ENCODE data around the gene PTGR2.
"Not testable (repeated sequence)": the region's sequence is repeated elsewhere in the genome, so short reads cannot be mapped to it uniquely, and the experiment has no call there.

Gene PTGR2

GRCh38 chr14:73884438-73885190 lies 33.0 kb downstream of the PTGR2 start:
- Histone ChIP-seq H3K9me3 (ENCODE audit: control insufficient read depth in 2 of 2, low read length in 2 of 2) (no peaks in the 10 kb centered on the region), H3K36me3 (ENCODE audit: control insufficient read depth in 2 of 2, insufficient read depth in 2 of 2, low read length in 2 of 2) (no peaks in the 10 kb centered on the region), H3K27ac (ENCODE audit: low read depth in 2 of 2, low read length in 2 of 2) (no peak overlapping the region), H3K9ac (ENCODE audit: low read depth in 1 of 2, low read length in 2 of 2) (no peak overlapping the region), H3K4me1 (ENCODE audit: control insufficient read depth in 2 of 2, insufficient read depth in 2 of 2, low read length in 2 of 2) (peaks cover 14 to 19% of the 10 kb centered on the region in 2 donors), H3K27me3 (ENCODE audit: control insufficient read depth in 2 of 2, insufficient read depth in 2 of 2, low read length in 2 of 2) (no peaks in the 10 kb centered on the region), H3K4me3 (ENCODE audit: low read length in 2 of 2) (no peak overlapping the region)

GRCh38 chr14:73886449-73887317 lies 35.1 kb downstream of the PTGR2 start, which contains the start of gene ZNF410:
Gene ZNF410 (plus strand): TSS chr14:73886859. CDS start chr14:73892176, 5,317 bp downstream.
- Histone ChIP-seq H3K4me3 (ENCODE audit: low read length in 2 of 2) (peak within 1 kb of the TSS; percentile 68 to 96), H3K9ac (ENCODE audit: low read depth in 1 of 2, low read length in 2 of 2) (peak within 1 kb of the TSS; percentile 78 to 97), H3K4me1 (ENCODE audit: control insufficient read depth in 2 of 2, insufficient read depth in 2 of 2, low read length in 2 of 2) (peaks cover 14 to 19% of the 10 kb centered on the region in 2 donors), H3K27ac (ENCODE audit: low read depth in 2 of 2, low read length in 2 of 2) (peak within 1 kb of the TSS; percentile 85 to 92), H3K36me3 (ENCODE audit: control insufficient read depth in 2 of 2, insufficient read depth in 2 of 2, low read length in 2 of 2) (peaks cover 0 to 2% of the 10 kb centered on the region in 2 donors), H3K9me3 (ENCODE audit: control insufficient read depth in 2 of 2, low read length in 2 of 2) (no peaks in the 10 kb centered on the region), H3K27me3 (ENCODE audit: control insufficient read depth in 2 of 2, insufficient read depth in 2 of 2, low read length in 2 of 2) (no peaks in the 10 kb centered on the region)

- Histone ChIP-seq H3K27ac (ENCODE audit: low read depth in 2 of 2, low read length in 2 of 2) (peak overlapping the region; percentile 85 to 92), H3K36me3 (ENCODE audit: control insufficient read depth in 2 of 2, insufficient read depth in 2 of 2, low read length in 2 of 2) (peaks cover 2 to 6% of the 10 kb centered on the region in 2 donors), H3K4me1 (ENCODE audit: control insufficient read depth in 2 of 2, insufficient read depth in 2 of 2, low read length in 2 of 2) (peaks cover 14 to 19% of the 10 kb centered on the region in 2 donors), H3K4me3 (ENCODE audit: low read length in 2 of 2) (peak overlapping the region; percentile 68 to 96), H3K27me3 (ENCODE audit: control insufficient read depth in 2 of 2, insufficient read depth in 2 of 2, low read length in 2 of 2) (no peaks in the 10 kb centered on the region), H3K9ac (ENCODE audit: low read depth in 1 of 2, low read length in 2 of 2) (peak overlapping the region; percentile 78 to 97), H3K9me3 (ENCODE audit: control insufficient read depth in 2 of 2, low read length in 2 of 2) (no peaks in the 10 kb centered on the region)
Observed at GRCh38 chr14:73887318-73887616, 35.6 kb downstream of the PTGR2 start.

- Histone ChIP-seq H3K9me3 (ENCODE audit: control insufficient read depth in 2 of 2, low read length in 2 of 2) (no peaks in the 10 kb centered on the region), H3K27ac (ENCODE audit: low read depth in 2 of 2, low read length in 2 of 2) (no peak overlapping the region), H3K4me1 (ENCODE audit: control insufficient read depth in 2 of 2, insufficient read depth in 2 of 2, low read length in 2 of 2) (peaks cover 14 to 19% of the 10 kb centered on the region in 2 donors), H3K36me3 (ENCODE audit: control insufficient read depth in 2 of 2, insufficient read depth in 2 of 2, low read length in 2 of 2) (peaks cover 4 to 6% of the 10 kb centered on the region in 2 donors), H3K27me3 (ENCODE audit: control insufficient read depth in 2 of 2, insufficient read depth in 2 of 2, low read length in 2 of 2) (no peaks in the 10 kb centered on the region), H3K9ac (ENCODE audit: low read depth in 1 of 2, low read length in 2 of 2) (peak overlapping the region; percentile 78 to 97), H3K4me3 (ENCODE audit: low read length in 2 of 2) (peak overlapping the region; percentile 68 to 96)
Observed at GRCh38 chr14:73887694-73888459, 36.2 kb downstream of the PTGR2 start.

GRCh38 chr14:73888460-73888725 lies 36.8 kb downstream of the PTGR2 start:
- no peak overlapping the region for H3K9ac ChIP-seq (ENCODE audit: low read depth in 1 of 2, low read length in 2 of 2)

GRCh38 chr14:73888971-73889370 lies 37.3 kb downstream of the PTGR2 start:
- no peaks in the 10 kb centered on the region for H3K9me3 ChIP-seq (ENCODE audit: control insufficient read depth in 2 of 2, low read length in 2 of 2)
- no peak overlapping the region for H3K9ac ChIP-seq (ENCODE audit: low read depth in 1 of 2, low read length in 2 of 2)
- no peaks in the 10 kb centered on the region for H3K27me3 ChIP-seq (ENCODE audit: control insufficient read depth in 2 of 2, insufficient read depth in 2 of 2, low read length in 2 of 2)
- H3K27ac ChIP-seq (ENCODE audit: low read depth in 2 of 2, low read length in 2 of 2) = no peak overlapping the region
- peaks cover 14 to 19% of the 10 kb centered on the region in 2 donors for H3K4me1 ChIP-seq (ENCODE audit: control insufficient read depth in 2 of 2, insufficient read depth in 2 of 2, low read length in 2 of 2)
- H3K36me3 ChIP-seq (ENCODE audit: control insufficient read depth in 2 of 2, insufficient read depth in 2 of 2, low read length in 2 of 2) = peaks cover 14 to 15% of the 10 kb centered on the region in 2 donors
- H3K4me3 ChIP-seq (ENCODE audit: low read length in 2 of 2) = no peak overlapping the region

More at GRCh38 chr14:73888460-73888725, 36.8 kb downstream of the PTGR2 start:
- Histone ChIP-seq H3K4me3 (ENCODE audit: low read length in 2 of 2) (peak overlapping the region in 1 of 2 donors; percentile 96), H3K9me3 (ENCODE audit: control insufficient read depth in 2 of 2, low read length in 2 of 2) (no peaks in the 10 kb centered on the region), H3K27me3 (ENCODE audit: control insufficient read depth in 2 of 2, insufficient read depth in 2 of 2, low read length in 2 of 2) (no peaks in the 10 kb centered on the region), H3K36me3 (ENCODE audit: control insufficient read depth in 2 of 2, insufficient read depth in 2 of 2, low read length in 2 of 2) (peaks cover 9 to 10% of the 10 kb centered on the region in 2 donors), H3K4me1 (ENCODE audit: control insufficient read depth in 2 of 2, insufficient read depth in 2 of 2, low read length in 2 of 2) (peaks cover 14 to 19% of the 10 kb centered on the region in 2 donors), H3K27ac (ENCODE audit: low read depth in 2 of 2, low read length in 2 of 2) (no peak overlapping the region)

- Histone ChIP-seq H3K9ac (ENCODE audit: low read depth in 1 of 2, low read length in 2 of 2) (no peak overlapping the region), H3K4me3 (ENCODE audit: low read length in 2 of 2) (no peak overlapping the region), H3K9me3 (ENCODE audit: control insufficient read depth in 2 of 2, low read length in 2 of 2) (no peaks in the 10 kb centered on the region), H3K4me1 (ENCODE audit: control insufficient read depth in 2 of 2, insufficient read depth in 2 of 2, low read length in 2 of 2) (peaks cover 14 to 19% of the 10 kb centered on the region in 2 donors), H3K36me3 (ENCODE audit: control insufficient read depth in 2 of 2, insufficient read depth in 2 of 2, low read length in 2 of 2) (peaks cover 18 to 19% of the 10 kb centered on the region in 2 donors), H3K27ac (ENCODE audit: low read depth in 2 of 2, low read length in 2 of 2) (no peak overlapping the region), H3K27me3 (ENCODE audit: control insufficient read depth in 2 of 2, insufficient read depth in 2 of 2, low read length in 2 of 2) (no peaks in the 10 kb centered on the region)
Observed at GRCh38 chr14:73889376-73889775, 37.7 kb downstream of the PTGR2 start.

GRCh38 chr14:73894180-73894687 lies 42.6 kb downstream of the PTGR2 start:
- H3K9ac ChIP-seq (ENCODE audit: low read depth in 1 of 2, low read length in 2 of 2); H3K27me3 ChIP-seq (ENCODE audit: control insufficient read depth in 2 of 2, insufficient read depth in 2 of 2, low read length in 2 of 2); H3K4me3 ChIP-seq (ENCODE audit: low read length in 2 of 2); H3K4me1 ChIP-seq (ENCODE audit: control insufficient read depth in 2 of 2, insufficient read depth in 2 of 2, low read length in 2 of 2); H3K9me3 ChIP-seq (ENCODE audit: control insufficient read depth in 2 of 2, low read length in 2 of 2); H3K27ac ChIP-seq (ENCODE audit: low read depth in 2 of 2, low read length in 2 of 2): not testable (repeated sequence)
- peaks cover 51 to 59% of the 10 kb centered on the region in 2 donors for H3K36me3 ChIP-seq (ENCODE audit: control insufficient read depth in 2 of 2, insufficient read depth in 2 of 2, low read length in 2 of 2)

GRCh38 chr14:73895939-73896338 lies 44.3 kb downstream of the PTGR2 start:
- H3K27me3 ChIP-seq (ENCODE audit: control insufficient read depth in 2 of 2, insufficient read depth in 2 of 2, low read length in 2 of 2) = no peaks in the 10 kb centered on the region
- H3K36me3 ChIP-seq (ENCODE audit: control insufficient read depth in 2 of 2, insufficient read depth in 2 of 2, low read length in 2 of 2) = peaks cover 62 to 64% of the 10 kb centered on the region in 2 donors
- H3K9ac ChIP-seq (ENCODE audit: low read depth in 1 of 2, low read length in 2 of 2) = no peak overlapping the region
- H3K27ac ChIP-seq (ENCODE audit: low read depth in 2 of 2, low read length in 2 of 2) = no peak overlapping the region
- H3K4me3 ChIP-seq (ENCODE audit: low read length in 2 of 2) = no peak overlapping the region
- H3K9me3 ChIP-seq (ENCODE audit: control insufficient read depth in 2 of 2, low read length in 2 of 2) = no peaks in the 10 kb centered on the region
- no peaks in the 10 kb centered on the region for H3K4me1 ChIP-seq (ENCODE audit: control insufficient read depth in 2 of 2, insufficient read depth in 2 of 2, low read length in 2 of 2)
